GM23248 (cell line): ENCODE measurements around the gene TMEM39B.

Source experiments
- EZH2 ChIP-seq: fragments of 200-600 bp; sonication (generic); IDR thresholded peaks from 2 replicates; pipeline ENCODE4 v1.6.1; 2018; ENCODE audit warnings: antibody characterized with exemption, mild to moderate bottlenecking; ENCODE audit not compliant: insufficient read depth, poor library complexity, severe bottlenecking
- EZH2phosphoT487 ChIP-seq: fragments of 200-600 bp; sonication (generic); IDR thresholded peaks from 2 replicates; pipeline ENCODE4 v1.6.1; 2018; ENCODE audit warnings: antibody characterized with exemption, moderate library complexity, mild to moderate bottlenecking, low read depth; ENCODE audit not compliant: insufficient read depth

GRCh38 chr1:32066489-32066873 lies 6.3 kb upstream of the TMEM39B start:
- TF ChIP-seq EZH2phosphoT487 (no peak), EZH2 (no peak)
